Measurements from ENCODE around the gene DIP2B.

The DIP2B gene

GRCh38 chr12:50686976-50687375 lies 182.2 kb downstream of the DIP2B start:
- DNase-seq, result no peak

GRCh38 chr12:50689437-50689836 lies 184.7 kb downstream of the DIP2B start:
- no peak for DNase-seq

- no peak for DNase-seq
These were observed 186.1 kb downstream of the DIP2B start for GRCh38 chr12:50690925-50691324.

- DNase-seq, result no peak
These were observed 191.2 kb downstream of the DIP2B start for GRCh38 chr12:50695961-50696360.

- no peak for DNase-seq
These were observed 192.1 kb downstream of the DIP2B start for GRCh38 chr12:50696931-50697330.

GRCh38 chr12:50699154-50699553 lies 194.4 kb downstream of the DIP2B start:
- DNase-seq, result no peak

- no peak for DNase-seq
These were observed 195.2 kb downstream of the DIP2B start for GRCh38 chr12:50699940-50700339.

GRCh38 chr12:50706606-50707005 lies 201.8 kb downstream of the DIP2B start:
- no peak for DNase-seq

GRCh38 chr12:50707396-50707795 lies 202.6 kb downstream of the DIP2B start:
- DNase-seq, result no peak

- DNase-seq, result no peak
These were observed 203.8 kb downstream of the DIP2B start for GRCh38 chr12:50708631-50709030.

GRCh38 chr12:50711121-50711520 lies 206.3 kb downstream of the DIP2B start:
- no peak for DNase-seq

GRCh38 chr12:50715174-50715573 lies 210.4 kb downstream of the DIP2B start:
- DNase-seq, result no peak

GRCh38 chr12:50718760-50719159 lies 214.0 kb downstream of the DIP2B start:
- DNase-seq, result no peak

GRCh38 chr12:50720085-50720484 lies 215.3 kb downstream of the DIP2B start:
- no peak for DNase-seq

- DNase-seq, result no peak
These were observed 215.7 kb downstream of the DIP2B start for GRCh38 chr12:50720501-50720900.

GRCh38 chr12:50723865-50724264 lies 219.1 kb downstream of the DIP2B start:
- DNase-seq, result no peak

GRCh38 chr12:50725011-50725942 lies 220.5 kb downstream of the DIP2B start:
- DNase-seq, result no peak

- no peak for DNase-seq
These were observed 222.7 kb downstream of the DIP2B start for GRCh38 chr12:50727466-50727865.

- no peak for DNase-seq
These were observed 223.6 kb downstream of the DIP2B start for GRCh38 chr12:50728417-50728816.

GRCh38 chr12:50728841-50729240 lies 224.1 kb downstream of the DIP2B start:
- DNase-seq, result no peak

- DNase-seq, result no peak
These were observed 227.8 kb downstream of the DIP2B start for GRCh38 chr12:50732591-50732990.

- no peak for DNase-seq
These were observed 228.9 kb downstream of the DIP2B start for GRCh38 chr12:50733706-50734105.

- peak; percentile 48 for DNase-seq
These were observed 229.9 kb downstream of the DIP2B start for GRCh38 chr12:50734409-50735263.

- DNase-seq, result no peak
These were observed 234.8 kb downstream of the DIP2B start for GRCh38 chr12:50739611-50740010.

Measured in DMS53 (cell line).